HEK293T (cell line): ENCODE results near the gene ZC3H12C.

ENCODE experiments used
- ELF4 ChIP-seq: fragments of 450-650 bp; IDR thresholded peaks from 2 replicates; pipeline ENCODE4 v1.6.1; 2017; ENCODE audit warnings: antibody characterized with exemption
- FOXA1 ChIP-seq: fragments of 450-650 bp; IDR thresholded peaks from 2 replicates; pipeline ENCODE4 v1.6.1; 2016; ENCODE audit warnings: mild to moderate bottlenecking
- FOXK2 ChIP-seq: fragments of 450-650 bp; IDR thresholded peaks from 2 replicates; pipeline ENCODE4 v1.6.1; 2016; ENCODE audit warnings: mild to moderate bottlenecking
- LEF1 ChIP-seq: fragments of 450-650 bp; IDR thresholded peaks from 2 replicates; pipeline ENCODE4 v1.6.1; 2017; ENCODE audit warnings: mild to moderate bottlenecking, borderline replicate concordance
- SP1 ChIP-seq: fragments of 450-650 bp; IDR thresholded peaks from 2 replicates; pipeline ENCODE4 v1.6.1; 2017
- SUZ12 ChIP-seq: fragments of 450-650 bp; IDR thresholded peaks from 2 replicates; pipeline ENCODE4 v1.6.1; 2016; ENCODE audit warnings: mild to moderate bottlenecking
- TARDBP ChIP-seq: fragments of 450-650 bp; IDR thresholded peaks from 2 replicates; pipeline ENCODE4 v1.6.1; 2016

- TF ChIP-seq LEF1 (no peak), FOXK2 (no peak), SP1 (no peak), FOXA1 (no peak), ELF4 (no peak), TARDBP (no peak), SUZ12 (no peak)
Measured at GRCh38 chr11:110113505-110113904, 20.3 kb downstream of the ZC3H12C start.
